GM19463 (cell line): ENCODE data around the gene TRNAU1AP.
"Not testable (repeated sequence)": the region's sequence is repeated elsewhere in the genome, so short reads cannot be mapped to it uniquely, and the experiment has no call there.

ENCODE experiments used
- ATAC-seq: cut with Tn5 transposase; IDR thresholded peaks from one replicate; pipeline ENCODE4 v1.9.1; 2021; ENCODE audit warnings: mild to moderate bottlenecking, moderate library complexity; ENCODE audit not compliant: unreplicated experiment

The TRNAU1AP gene

DNA sequence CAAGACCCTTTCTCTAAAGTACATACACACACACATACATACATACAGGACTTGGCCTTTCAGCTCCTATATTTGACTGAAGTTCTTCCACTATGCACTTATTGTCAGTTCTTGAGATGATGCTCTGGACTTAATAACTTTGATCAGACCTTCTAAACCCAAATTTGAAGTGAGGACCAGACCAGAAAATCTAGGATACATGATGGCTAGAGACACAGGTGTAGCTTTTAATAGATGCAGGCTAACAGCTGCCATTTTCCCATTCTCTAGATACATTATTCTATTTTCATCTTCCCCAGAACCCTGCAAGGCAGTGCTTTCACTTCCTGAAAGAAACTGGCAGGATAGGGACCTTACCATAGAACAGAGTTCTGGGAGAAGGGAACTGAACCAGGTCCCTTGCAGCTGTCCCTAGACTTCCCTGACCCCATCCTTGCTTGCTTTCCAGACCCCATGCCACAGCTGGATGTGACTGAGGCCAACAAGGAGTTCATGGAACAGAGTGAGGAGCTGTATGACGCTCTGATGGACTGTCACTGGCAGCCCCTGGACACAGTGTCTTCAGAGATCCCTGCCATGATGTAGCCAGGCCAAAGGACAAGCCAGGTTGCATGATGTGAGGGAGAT lies 24.3 kb downstream of the TRNAU1AP start:
- ATAC-seq, result no peak

DNA sequence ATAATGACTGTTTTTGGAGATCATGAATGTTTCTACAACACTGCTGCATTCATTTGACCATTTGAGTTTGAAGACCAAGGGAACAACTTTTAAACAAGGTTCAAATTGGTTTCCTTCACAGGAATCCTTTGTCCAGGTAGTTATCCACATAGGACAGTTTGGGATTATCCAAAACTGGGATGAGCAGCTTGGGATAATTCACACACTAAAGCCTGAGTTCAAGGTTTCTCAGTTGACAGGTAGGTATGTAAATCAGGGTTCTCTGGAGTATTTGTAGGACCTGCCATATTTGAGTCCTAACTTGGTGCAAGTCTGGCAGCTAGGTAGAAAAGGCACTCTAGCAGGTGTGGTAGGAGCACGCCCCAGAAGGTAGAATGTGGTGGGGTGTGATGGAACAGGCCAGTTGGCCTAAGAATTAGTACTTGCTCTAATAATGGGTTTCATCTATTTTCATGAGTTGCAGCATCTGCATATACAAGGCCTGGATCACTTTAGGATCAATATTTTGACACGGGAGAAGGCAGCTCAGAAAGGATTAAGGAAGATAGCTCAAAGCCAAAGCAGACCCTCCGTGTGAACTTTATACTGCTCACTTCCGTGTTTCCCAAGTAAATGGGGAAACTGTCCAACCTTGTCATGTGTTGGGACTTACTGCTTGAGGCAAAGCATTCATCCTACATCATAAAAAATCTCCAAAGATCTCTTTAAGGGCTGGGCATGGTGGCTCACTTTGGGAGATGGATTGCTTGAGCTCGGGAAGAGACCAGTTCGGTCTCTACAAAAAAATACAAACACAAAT lies 25.1 kb downstream of the TRNAU1AP start:
- ATAC-seq, result no peak

DNA sequence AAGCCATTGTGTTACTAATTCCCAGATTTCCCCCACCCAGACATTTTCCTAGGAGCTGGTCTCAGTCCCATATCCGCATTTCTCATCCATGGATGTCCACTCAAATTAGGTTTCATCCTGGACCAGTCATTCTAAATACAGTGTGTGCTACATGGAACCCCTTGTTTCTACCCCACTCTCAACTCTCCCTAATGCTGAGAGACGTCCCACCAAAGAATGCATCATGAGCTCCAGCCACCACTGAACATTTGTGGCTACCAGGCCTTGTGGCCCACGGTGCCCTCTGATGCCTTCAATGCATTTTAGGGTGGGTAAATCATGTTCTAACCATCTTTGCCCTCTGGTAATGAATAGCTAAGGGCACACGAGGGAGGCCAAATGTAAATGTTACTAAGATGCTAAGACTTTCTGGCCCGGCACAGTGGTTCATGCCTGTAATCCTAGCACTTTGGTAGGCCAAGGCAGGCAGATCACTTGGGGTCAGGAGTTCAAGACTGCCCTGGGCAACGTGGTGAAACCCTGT lies 25.9 kb downstream of the TRNAU1AP start:
- ATAC-seq, result no peak

DNA sequence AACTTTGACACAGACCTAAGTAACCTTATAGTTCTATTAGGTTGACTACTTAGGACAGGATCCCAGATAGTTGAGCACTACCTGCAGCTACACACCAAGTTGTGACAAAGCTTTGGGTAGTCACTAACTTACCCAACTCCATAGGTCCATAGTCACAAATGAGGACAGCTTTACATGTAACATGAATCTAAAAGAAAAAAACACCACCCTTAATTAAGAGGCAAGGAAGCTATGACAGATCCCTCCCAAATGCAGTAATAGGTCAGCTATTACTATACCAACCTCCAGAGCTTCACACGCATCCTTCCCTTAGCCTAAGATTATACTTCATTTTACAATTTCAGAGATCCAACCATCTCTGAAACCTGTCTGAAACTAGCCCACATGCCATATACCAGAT lies 26.5 kb downstream of the TRNAU1AP start:
- ATAC-seq, result no peak

DNA sequence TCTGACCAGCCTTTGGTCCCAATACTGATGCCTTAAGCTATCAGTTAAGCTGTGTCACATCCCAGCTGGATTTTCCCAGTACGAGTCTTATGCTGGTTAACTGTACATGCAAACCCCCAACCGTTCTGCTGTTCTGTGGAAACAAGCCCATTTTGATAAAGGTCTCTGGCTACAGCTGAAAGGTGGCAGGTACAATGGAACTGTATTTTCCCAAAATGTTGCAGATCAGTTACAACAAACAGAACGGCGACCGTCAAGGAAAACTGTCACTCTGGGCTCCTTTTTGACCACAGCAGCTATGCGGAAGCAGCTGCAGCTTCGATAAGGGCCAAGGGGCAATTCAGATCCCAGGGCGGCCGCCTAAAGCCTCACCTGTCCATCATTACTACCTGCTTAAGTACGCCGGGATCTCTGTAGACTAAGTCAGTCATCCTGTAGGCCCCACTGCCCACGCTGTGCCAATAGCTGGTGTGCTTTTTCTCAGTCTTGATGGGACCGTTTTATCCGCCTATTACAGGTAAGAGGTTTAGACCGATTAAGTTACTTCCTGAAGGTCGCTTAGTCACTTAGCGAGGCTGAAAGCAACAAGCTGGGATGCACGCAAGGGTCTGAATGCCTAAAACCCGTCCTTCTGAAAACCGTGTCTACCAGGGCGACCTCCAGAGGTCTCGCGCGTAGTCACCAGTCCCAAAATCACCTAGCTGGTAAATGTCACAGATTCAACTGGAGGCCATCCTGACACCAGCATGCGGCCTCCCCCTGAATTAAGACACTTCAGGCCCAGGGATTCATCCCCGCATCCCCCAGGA lies 28.0 kb downstream of the TRNAU1AP start:
- ATAC-seq, result peak; percentile 3

DNA sequence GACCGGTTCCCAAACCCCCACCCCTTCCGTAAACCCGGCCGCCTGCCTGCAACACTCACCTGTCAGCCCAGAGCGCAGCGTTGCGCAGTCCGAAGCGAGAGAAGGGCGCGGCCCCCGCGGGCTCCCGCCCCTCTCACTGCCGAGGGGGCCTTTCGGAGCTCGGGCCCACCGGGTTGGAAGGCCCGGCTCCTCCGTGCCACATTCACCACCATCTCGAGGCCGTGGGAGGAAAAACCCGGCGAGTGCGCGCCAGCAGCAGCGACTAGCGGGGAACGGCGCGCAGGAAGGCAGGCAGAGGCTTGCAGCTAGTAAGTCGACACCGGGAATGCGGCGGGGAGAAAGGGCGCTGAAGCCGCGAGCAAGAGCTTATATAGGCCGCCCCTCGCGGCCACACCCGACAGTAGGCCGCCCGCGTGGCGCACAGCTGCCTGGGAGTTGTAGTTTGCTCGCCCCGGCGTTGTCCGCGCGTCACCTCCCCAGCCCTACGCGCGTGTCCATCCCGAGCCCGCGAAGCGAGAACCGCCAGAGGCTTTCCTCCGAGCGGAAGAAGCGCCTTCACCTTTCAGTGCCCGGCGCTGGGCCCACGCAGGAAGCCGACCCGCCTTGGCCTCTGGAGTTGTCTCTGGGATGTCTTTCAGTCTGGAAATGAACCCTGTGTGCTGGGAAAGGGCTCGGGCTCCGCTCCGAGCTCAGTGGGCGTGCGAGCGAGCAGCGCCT lies 28.8 kb downstream of the TRNAU1AP start:
- peak; percentile 86 for ATAC-seq

DNA sequence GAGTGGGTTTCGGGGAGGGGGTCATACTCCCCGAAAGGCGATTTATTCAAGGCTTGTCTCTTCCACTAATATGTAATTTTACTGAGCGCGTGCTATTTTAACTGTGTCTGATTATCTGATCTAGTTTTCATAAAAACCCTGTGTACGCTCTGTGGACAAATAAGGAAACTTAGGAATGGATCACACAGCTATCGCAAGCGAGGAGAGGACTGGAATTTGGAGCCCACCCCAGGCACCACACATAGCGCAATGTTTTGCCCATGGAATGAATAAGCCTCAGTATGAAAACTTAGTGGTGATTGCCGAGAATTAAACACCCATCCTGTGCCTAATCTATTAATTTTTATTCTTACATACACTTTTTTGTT lies 29.3 kb downstream of the TRNAU1AP start:
- ATAC-seq, result no peak

DNA sequence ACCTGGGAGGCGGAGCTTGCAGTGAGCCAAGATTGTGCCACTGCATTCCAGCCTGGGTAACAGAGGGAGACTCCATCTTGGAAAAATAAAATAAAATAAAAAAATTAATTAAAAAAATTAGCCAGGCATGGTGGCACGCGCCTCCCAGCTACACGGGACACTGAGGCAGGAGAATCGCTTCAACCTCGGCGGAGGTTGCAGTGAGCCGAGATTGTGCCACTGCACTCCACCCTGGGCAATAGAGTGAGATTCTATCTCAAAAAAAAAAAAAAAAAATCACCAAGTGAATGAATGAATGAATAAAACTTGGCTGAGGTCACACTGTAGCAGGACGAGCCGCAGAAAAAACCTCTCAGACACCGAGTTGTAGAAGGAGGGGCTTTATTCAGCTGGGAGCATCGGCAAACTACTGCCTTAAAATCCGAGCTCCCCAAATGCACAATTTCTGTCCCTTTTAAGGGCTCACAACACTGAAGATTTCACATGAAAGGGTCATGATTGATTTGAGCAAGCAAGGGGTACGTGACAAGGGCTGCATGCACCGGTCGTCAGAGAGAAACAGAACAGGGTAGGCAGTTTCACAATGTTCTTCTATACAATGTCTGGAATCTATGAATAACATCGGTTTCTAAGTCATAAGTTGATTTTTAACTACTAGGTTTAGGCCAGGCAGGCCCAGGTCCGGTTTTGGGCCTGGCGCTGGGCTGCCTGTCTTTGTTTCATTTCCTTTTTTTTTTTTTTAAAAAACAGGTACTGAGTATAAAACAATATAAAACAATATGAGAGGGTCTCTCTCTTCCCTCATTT lies 33.9 kb downstream of the TRNAU1AP start:
- not testable (repeated sequence) for ATAC-seq

DNA sequence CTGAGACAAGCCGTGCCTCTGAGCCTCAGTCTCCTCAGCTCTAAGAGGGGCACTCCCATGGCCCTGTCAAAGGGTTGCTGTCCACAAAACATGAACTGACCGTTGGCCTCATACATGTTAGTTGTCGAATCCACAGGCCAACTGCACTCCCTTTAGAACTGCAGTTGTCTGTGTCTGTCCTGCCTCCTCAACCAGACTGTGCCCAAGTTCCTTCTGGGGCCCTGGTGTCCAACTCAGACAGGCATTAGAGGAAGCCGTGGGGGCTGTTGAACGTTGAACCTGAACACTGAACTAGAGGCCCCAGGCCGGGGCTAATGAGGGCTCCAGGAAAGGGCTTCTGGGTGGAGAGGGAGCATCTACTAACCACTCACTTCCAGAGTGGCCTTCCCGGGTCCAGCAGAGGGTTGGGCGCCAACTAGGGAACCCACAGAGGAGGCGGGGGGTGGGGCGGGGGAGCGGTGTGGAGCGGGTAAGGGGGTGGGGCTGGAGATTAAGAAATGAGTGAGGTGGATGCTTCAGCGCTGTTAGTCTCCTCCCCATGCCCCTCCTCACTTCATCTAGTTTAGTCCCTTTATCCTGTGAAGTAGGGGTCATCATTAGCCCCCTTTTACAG lies 38.9 kb downstream of the TRNAU1AP start, which contains the start of gene RAB42:
TSS of gene RAB42 (plus strand) at position 558 of the 613 bp plus-strand sequence. CDS start 247 bp downstream, outside the sequence.
- ATAC-seq, result peak; percentile 45

DNA sequence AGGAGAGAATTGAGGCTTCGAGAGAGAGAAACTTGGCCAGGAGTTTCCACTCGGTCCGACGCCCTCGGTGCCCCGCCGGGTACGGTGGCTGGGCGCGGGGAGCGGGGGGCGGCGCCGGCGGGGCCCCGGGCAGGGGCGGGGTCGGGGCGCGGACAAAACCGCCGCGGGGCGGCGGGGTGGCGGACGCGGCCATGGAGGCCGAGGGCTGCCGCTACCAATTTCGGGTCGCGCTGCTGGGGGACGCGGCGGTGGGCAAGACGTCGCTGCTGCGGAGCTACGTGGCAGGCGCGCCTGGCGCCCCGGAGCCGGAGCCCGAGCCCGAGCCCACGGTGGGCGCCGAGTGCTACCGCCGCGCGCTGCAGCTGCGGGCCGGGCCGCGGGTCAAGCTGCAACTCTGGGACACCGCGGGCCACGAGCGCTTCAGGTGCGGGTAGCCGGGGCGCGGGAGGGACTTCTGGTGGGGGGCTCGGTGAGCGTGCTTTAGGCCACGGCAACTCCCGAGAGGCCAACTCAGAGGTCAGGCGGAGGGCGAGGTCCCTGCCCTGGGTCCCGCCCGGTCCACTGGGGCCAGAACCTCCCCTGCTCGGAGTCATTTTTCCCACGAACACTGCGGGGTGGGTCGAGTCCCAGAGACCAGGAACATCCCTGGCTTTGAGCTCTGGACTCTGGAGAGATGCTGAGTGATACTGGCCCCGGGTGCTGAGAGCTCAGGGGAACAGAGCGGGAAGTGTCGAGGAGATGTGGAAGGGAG lies 39.6 kb downstream of the TRNAU1AP start:
- peak; percentile 67 for ATAC-seq

DNA sequence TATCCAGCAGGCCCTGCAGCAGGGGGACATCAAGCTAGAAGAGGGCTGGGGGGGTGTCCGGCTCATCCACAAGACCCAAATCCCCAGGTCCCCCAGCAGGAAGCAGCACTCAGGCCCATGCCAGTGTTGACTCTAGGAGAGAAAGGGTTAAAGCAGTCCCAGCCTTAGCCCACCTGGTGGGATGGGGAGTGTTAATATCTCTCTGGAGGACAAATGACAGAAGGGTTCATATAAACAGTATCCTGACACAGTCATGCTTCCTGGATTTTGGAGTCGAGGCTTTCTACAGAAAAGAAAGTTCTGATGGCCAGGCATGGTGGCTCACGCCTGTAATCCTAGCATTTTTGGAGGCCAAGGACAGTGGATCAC lies 41.1 kb downstream of the TRNAU1AP start:
- ATAC-seq, result not testable (repeated sequence)

DNA sequence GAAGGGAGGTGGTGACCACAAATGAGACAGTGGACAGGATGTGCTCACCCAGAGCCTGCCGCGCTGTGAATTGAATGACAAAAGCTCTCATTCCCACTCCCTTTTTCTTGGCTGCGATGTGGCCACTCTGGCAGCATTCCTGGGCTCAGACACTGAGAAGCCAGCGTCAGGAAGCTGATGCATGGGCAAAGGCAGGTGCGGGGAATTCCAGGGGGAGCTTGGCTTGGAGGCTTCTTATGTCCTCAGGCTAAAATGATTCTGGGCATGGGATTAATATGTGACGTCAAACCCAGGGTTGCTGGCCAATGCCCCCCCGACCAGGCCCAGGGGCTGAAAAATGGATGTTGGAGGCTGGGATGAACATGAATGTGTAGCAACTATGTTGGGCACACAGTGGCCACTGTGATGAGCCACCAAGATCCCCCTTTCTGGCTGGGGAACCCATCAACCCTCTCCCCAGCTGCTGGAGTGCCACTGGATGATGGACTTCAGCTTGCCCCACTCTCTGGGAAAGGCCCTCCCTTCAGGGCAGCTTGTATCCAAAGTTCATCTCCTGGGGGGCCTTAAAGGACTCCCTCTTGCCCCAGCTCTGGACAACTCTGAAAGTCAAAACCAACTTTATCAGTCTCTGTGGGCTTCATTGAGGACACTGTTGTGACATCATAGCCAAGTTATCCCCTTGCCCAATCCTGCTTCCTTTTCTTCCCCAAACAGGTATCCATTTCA lies 42.0 kb downstream of the TRNAU1AP start:
- not testable (repeated sequence) for ATAC-seq

DNA sequence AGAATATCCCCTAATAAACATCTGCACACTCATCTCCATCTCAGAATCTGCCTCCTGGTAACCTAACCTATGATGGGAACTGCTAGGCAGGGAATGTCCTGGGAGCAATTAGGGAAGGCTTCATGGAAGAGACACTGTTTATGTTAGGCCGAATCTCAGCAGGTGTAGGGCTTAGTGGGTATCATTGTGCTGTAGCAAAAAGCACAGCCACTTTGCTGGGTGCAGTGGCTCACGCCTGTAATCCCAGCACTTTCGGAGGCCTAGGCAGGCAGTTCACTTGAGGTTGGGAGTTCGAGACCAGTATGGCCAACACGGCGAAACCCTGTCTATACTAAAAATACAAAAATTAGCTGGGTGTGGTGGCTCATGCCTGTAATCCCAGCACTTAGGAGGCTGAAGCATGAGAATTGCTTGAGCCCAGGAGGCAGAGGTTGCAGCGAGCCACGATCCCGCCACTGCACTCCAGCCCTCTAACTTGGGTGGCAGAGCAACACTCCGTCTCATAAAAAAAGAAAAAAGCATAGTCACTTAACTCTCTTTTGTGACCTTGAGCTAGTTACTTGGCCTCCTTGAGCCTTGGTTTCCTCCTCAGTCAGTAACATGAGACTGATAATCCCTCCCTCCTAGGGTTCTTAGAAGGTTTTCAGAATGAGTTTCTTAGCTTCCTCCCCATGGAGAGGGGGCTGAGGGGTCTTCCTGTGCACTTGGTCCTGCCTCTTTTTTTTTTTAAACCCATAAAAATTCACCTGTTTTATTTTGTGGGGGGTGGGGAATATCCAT lies 42.7 kb downstream of the TRNAU1AP start:
- no peak for ATAC-seq

DNA sequence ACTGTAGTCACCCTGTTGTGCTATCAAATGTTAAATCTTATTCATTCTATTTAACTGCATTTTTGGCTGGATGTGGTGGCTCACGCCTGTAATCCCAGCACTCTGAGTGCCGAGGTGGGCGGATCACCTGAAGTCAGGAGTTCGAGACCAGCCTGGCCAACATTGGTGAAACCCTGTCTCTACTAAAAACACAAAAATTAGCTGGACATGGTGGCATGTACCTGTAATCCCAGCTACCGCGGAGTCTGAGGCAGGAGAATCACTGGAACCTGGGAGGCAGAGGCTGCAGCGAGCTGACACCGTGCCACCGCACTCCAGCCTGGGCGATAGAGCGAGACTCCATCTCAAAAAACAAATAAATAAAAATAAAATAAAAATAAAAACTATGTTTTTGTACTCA lies 43.4 kb downstream of the TRNAU1AP start:
- ATAC-seq, result not testable (repeated sequence)

DNA sequence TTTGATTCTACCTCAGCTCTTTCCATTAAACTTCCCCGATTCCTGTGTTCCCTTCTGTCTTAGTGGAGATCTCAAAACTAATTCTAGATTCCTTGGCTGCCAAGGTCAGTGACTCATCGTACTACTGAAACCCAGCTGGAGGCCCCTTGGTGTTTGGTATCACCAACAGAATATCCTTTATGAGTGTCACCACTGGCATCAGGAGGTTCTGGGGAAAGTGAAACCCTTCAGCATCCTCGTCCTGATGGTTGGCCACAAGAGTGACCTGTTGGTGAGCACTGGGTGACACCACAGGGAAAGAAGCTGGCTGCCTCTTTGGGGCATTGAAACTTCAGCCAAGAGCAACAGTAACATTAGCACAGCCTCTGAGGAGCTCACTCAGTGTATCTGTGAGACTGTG lies 48.8 kb downstream of the TRNAU1AP start:
- ATAC-seq, result peak; percentile 61

DNA sequence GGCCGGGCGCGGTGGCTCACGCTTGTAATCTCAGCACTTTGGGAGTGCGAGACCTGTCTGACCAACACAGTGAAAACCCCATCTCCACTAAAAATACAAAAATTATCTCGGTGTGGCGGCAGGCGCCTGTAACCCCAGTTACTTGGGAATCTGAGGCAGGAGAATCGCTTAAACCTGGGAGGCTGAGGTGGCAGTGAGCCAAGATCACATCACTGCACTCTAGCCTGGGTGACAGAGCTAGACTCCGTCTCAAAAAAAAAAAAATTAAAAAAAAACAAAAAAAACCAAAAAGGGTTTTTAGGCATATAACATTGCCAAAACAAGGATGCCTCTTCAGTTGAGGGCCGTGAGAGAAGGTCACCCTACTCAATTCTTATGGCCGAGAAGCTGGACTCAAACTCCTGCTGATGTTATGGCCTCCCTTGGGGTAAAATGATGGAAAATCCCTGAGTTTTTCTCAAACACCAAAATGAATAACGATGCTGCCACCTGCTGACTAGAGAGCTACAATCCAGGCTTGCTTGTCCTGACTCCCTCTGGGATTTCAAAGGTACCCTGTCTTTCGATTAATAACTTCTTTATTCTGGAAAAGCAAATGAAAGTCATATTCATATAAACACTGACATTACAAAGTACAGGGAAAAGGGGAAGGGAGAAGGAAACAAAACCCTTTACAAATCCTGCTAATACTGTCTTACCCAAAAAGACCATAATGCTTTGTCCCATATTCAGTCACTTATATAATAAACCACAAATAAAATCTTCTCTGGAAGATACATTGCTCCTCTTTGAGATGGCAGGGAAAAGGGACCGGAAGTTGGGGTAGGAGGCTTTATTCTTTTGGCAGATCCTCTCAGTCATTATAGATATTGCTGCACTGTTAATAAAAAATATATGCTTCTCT lies 49.9 kb downstream of the TRNAU1AP start:
- ATAC-seq, result no peak
